CD4-positive, alpha-beta T cell treated with Interleukin-21 for 1 hour (primary cell): Measurements from ENCODE around the gene TMEM19.

Source experiments
- DNase-seq: peaks from one replicate; pipeline ENCODE4 v3.0.0-alpha.2; 2020

The TMEM19 gene

DNA sequence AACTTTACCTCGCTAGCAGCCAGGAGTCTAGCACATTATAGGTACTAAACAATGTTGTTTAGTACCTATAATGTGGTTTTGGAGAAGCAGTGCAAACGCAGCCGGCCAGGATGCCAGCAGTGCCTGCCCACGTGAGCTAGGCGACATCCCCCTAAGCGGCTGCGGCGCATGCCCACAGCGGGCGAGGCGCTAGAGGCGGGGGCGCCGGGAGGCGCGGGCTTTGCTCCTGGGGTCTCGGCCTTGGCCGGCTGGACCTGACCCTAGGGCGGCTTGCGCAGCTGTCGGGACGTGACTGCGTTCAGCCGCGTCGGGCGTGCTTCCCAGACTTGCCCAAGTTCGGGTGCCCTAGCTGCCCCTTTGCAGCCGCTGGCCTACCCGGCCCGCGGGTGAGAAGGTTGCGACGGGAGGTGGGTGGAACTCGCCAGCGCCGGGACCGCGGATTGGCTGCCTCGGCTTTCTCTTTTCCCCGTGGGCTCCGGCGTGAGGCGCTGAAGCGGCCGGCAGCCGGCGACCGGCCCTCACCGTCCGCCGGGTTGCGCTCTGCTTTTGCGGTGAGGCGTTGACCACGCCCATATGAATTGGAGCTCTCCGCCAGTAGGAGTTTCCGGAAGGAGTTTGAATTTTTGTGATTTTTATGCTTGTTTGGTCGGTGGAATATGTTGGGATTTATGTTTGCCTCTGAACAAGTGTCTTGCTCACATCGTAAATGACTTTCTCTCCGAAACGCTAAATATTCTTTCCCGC, at the start of gene TMEM19:
TMEM19 (plus strand) TSS at position 169 of the 744 bp plus-strand sequence. CDS start 599 bp downstream, outside the sequence.
- DNase-seq: peak; percentile 82

DNA sequence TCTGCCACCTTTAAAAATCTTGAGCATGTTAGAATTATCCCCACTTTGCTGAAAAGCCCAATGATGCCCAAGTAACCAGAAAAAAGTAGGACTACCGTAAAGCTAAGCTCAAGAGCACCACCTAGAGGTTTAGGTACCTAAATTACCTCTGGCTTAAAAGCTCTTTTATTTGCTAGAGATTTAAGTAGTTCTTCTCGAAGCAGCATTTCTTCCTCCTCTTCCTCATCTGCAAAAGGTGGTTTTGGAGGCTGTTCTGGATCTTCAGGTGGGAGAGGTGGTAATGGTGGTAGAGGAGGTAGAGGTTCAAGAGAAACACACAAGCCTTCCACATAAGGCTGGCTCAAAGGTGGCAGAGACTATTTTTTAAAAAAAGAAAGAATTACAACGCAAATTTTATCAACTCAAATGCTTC, 49.2 kb upstream of the TMEM19 start:
- DNase-seq: peak; percentile 65

GRCh38 chr12:71638499-71638898, 47.4 kb upstream of the TMEM19 start:
- no peak for DNase-seq

DNA sequence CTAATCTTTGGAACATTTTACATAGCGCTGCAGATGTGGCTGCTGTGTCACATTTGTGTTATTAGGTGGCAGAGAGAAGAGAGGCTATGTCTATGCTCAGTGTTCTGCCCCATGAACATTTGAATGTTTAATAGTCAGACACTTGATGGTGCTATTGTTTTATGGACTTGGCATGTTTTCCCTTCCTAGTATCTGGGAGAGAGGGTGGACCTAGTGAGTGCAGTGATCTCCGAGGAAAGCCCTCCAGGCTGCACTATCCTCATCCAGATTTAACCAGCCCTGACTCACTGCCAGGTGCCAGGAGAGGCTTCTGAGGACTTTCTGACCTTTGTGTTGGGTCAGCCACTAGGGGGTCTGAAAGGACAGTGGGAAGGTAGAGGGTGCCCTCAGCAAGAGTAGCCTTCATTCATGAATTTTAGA, 46.5 kb upstream of the TMEM19 start:
- DNase-seq: no peak

GRCh38 chr12:71640316-71640715, 45.6 kb upstream of the TMEM19 start:
- no peak for DNase-seq

DNA sequence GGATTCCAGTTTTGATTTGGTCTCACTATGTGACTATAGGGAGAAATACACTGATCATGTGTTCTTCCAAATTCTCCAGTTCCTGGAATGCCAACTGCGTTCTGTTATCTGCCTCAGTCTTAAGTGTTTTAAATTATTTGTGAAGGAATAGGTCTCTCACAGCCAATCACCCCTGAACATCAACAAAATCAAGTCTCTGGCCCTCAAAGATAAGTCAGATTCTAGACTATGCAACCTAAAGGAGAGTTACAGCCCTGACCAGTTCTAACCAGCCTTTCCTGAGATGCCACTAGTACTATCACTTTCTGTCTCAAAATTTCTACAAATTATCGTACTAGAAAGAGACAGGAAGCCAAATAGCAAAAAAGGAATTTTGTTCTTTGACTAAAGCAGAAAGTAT, 44.5 kb upstream of the TMEM19 start:
- DNase-seq: no peak

- no peak for DNase-seq
These were observed 43.6 kb upstream of the TMEM19 start for GRCh38 chr12:71642264-71642663.

DNA sequence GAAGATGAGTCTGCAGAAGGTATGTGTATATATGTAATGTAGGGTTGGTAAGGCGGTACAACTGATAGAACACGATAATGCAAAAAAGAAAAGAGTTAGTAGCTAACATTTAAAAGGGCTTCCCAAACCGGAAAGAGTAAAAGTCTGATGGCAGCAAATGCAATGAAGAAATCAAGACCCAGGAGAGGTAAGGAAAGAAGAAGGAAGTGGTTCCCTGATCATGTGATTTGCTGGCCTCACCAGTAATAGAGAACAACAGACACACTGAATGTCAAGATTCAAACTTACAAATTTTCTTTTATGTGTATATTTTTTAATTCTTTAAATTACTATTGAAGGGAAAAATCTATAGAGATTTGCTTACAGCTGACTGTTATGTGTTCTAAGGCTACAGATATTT, 40.6 kb upstream of the TMEM19 start:
- no peak for DNase-seq

DNA sequence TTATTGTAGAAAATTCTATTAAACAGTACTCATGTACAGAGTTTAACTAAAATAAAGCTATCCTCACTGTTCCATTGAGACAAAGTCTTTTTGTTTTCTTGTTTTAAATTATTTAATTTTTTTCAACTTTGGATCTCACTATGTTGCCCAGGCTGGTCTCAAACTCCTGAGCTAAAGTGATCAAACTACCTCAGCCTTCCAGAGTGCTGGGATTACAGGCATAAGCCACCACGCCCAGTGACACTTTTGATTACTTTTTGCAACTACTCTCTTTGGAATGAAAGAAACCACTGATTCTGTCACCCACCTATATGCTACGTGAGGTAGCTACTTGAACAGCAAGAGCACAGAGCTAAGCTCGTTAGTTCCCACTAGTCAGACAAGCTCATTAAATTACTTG, 39.4 kb upstream of the TMEM19 start:
- no peak for DNase-seq

DNA sequence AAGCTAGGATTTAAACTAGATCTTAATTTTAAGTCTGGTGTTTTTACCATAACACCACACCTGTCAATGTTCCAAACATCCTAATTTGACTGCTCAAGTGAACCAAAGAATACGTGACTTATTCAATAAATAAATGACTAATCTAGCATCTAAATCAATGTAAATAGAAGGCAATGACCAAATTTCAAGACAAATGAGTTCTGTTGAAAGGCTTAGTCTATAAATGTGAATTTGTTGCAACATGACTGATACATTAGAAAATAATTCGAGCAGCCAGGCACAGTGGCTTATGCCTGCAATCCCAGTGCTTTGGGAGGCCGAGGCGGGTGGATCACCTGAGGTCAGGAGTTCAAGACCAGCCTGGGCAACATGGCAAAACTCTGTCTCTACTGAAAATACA, 37.3 kb upstream of the TMEM19 start:
- no peak for DNase-seq

DNA sequence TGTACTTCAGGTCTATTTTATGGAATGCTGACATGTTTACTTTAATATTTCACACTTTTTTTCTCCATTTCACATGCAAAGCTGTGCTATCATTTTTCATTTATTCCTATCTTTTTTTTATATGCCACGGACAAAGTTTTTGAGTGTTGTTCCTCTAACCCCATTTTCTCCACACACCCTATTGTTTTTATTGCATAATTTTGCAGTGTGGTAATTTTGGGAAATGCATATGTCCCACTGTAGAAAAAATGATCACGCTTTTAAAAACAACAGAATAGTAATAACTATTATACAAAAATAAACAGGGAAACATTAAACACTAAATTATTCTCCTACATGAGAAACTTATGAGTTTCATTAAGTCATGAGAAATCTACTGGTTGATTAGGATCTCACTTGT, 36.5 kb upstream of the TMEM19 start:
- no peak for DNase-seq

DNA sequence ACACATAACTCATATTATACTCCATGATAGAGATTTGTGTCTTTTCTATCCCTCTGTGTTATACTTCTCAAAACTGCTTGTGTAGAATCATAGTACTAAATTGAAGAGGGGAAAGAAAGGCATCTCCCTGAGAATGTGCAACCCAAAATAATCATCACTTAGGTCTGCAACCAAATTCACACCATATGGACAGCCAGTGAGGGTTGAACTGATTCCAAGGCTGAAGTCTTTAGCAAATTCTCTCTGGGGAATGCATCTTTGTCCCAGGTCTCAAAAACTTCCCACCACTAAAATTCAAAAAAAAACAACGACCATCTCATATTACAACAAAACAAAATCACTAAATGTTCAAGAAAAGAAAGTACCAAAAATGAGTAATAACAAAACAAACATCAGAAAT, 33.2 kb upstream of the TMEM19 start:
- no peak for DNase-seq

- DNase-seq: no peak
These were observed 32.7 kb upstream of the TMEM19 start for GRCh38 chr12:71653137-71653536.

GRCh38 chr12:71654200-71654599, 31.7 kb upstream of the TMEM19 start:
- DNase-seq: no peak

DNA sequence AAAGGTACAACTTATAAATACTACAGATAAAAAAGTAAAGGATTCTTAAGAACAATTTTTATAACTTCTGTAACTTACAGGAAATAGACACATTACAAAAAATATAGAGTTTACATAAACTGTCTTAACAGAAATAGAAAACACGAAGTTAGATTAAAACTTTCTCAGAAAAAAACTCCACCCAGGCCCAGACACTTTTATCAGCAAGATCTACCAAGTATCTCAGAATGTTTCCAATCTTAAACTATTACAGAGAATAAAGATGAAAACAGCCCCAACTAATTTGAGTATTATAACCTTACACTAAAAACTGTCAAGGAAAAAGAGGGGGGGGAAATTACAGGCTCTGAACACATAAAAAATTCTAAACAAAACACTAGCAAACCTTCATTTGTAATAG, 30.4 kb upstream of the TMEM19 start:
- DNase-seq: no peak

DNA sequence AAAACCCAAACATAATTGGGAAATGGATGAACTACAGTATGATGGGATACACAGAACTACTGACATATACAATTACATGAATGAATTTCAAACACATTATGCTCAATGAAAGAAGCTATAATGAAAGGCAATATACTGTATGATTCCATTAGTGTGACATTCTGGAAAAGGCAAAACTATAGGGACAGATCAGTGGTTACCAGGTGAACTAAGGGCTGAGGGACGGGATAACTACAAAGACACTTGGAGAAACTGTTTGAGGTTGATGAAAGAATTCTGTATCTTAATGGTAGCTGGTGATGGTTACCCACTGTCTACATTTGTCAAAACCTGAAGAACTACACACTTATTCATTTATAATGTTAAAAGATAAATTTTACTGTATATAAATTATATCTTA, 30.0 kb upstream of the TMEM19 start:
- no peak for DNase-seq

- no peak for DNase-seq
These were observed 29.1 kb upstream of the TMEM19 start for GRCh38 chr12:71656740-71657139.

DNA sequence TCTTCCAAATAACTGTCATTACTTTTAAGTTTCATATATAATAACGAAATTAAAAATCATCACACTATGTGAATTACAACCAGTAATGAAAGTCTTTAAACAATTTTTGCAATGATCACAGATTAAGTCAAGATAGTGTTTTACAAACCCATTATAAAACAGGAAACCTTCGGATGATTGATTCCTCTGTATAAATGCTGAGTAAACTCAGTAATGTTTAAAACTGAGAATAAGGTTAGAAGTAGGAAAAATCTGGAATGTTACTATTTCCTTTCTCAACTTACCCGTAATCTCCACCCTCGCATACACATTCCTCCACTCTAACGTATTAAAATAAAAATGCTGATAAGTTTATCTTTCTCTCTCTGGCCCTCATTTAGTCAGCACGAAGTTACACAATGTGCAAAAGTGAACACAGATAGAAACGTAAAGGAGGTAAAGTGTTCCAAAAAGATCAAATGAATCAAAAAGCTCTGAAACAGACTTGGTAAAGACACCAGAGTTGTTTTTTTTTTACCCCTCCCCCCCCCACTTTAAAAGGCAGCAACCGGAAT, 23.8 kb upstream of the TMEM19 start:
- no peak for DNase-seq

GRCh38 chr12:71662849-71663560, 22.9 kb upstream of the TMEM19 start:
- peak; percentile 78 for DNase-seq

DNA sequence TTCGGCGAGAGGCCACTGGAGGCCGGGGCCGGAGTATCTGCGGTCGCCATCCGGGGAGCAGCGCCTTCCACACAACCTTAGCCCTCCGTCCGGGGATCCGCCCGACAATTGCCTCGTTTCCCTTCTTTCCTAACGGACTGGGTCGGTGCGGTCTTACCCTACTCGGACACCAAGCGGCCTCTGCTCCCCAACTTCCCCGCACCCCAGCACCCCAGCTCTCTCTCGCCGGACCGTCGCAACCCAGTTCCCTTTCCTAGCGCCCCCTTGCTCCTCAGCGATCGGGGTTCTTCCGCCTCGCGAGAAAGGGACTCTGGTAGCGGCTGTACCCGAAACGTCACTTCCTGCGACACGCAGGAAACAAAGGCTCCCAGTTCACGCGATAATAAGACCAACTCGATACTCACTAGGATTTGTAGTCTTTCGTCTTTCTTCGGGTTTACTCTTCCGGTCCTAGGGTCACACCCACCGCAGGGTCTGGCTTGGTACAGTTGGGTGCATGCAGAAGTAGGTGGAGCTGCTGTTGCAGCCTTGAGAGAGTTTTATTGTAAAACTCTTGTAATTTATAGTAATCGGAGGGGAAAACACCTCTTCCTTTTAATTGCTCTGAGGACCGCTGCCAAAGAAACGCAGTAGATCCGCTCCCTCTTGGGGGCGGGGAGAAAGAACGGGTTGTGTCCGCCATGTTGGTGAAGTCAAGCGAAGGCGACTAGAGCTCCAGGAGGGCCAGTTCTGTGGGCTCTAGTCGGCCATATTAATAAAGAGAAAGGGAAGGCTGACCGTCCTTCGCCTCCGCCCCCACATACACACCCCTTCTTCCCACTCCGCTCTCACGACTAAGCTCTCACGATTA, 22.1 kb upstream of the TMEM19 start, which contains the start of the genes THAP2 and ZFC3H1:
THAP2 (plus strand) TSS at position 741 of the 850 bp plus-strand sequence. CDS start 209 bp downstream, outside the sequence.
ZFC3H1 (minus strand) TSS at position 288 of the 850 bp plus-strand sequence; CDS start at position 50, 238 bp downstream.
- DNase-seq: peak; percentile 98

- no peak for DNase-seq
These were observed 21.3 kb upstream of the TMEM19 start for GRCh38 chr12:71664411-71665089.

- DNase-seq: no peak
These were observed 20.8 kb upstream of the TMEM19 start for GRCh38 chr12:71665090-71665463.
